ENCODE measurements around the gene THYN1.

- no peak for TF ChIP-seq POLR2AphosphoS5 (IDR thresholded peaks at IDR 0.05; ENCODE audit: low read depth, low read length)
- no peak for TF ChIP-seq POLR2A (IDR thresholded peaks at IDR 0.05; ENCODE audit: low read depth, low read length)
These were observed 45.5 kb downstream of the THYN1 start for GRCh38 chr11:134207538-134208239.

Measured in GM12891 (cell line).